Dermis microvascular lymphatic vessel endothelial cell (primary cell): ENCODE data around the gene THRA. TPM values are rescaled to one million over a fixed set of nuclear protein-coding genes. Genes with fewer than 3 reads are reported as not detected.

Source experiments
- DNase-seq, 2 donors: peaks; one replicate each; pipeline versions ENCODE4 v3.0.0 to v3.0.0-alpha.2; 2010; ENCODE audit warnings: low read depth in 2 of 2
- total RNA-seq: library from RNA; depleted of rRNA; stranded (reverse); fragments of >200 nt; gene quantifications from 2 replicates; pipeline ENCODE4 v1.2.1, GENCODE V29; 2014

THRA gene
- 11.9 and 19.7 TPM in 2 replicates for total RNA-seq

GRCh38 chr17:40062329-40063186 is at the start of gene THRA:
Gene THRA, plus strand, starts transcription at chr17:40062965. Its CDS starts 11,524 bp downstream, at chr17:40074489.
- peak in 1 of 2 donors; percentile 72 for DNase-seq

- peak in 1 of 2 donors; percentile 81 for DNase-seq
These were observed 48.3 kb upstream of the THRA start for GRCh38 chr17:40014375-40014980.

- peak in 1 of 2 donors; percentile 47 for DNase-seq
These were observed 47.5 kb upstream of the THRA start, which contains the start of gene CSF3 for GRCh38 chr17:40015005-40015997. Gene CSF3, plus strand, starts transcription at chr17:40015440. Its CDS starts 35 bp downstream, at chr17:40015475.

- DNase-seq, result no peak
These were observed 46.5 kb upstream of the THRA start for GRCh38 chr17:40015998-40016985.

GRCh38 chr17:40017422-40018080 is 45.2 kb upstream of the THRA start:
- no peak for DNase-seq

GRCh38 chr17:40018211-40019121 is 44.3 kb upstream of the THRA start:
- no peak for DNase-seq

GRCh38 chr17:40019140-40019991 is 43.4 kb upstream of the THRA start:
- peak in 1 of 2 donors; percentile 92 for DNase-seq

- no peak for DNase-seq
These were observed 42.6 kb upstream of the THRA start for GRCh38 chr17:40020146-40020545.

- peak in 1 of 2 donors; percentile 85 for DNase-seq
These were observed 41.3 kb upstream of the THRA start for GRCh38 chr17:40021451-40021971.

GRCh38 chr17:40022497-40022896 is 40.3 kb upstream of the THRA start:
- DNase-seq, result no peak

- DNase-seq, result no peak
These were observed 39.7 kb upstream of the THRA start for GRCh38 chr17:40022961-40023541.

- peak; percentile 58 to 94 for DNase-seq
These were observed 39.0 kb upstream of the THRA start for GRCh38 chr17:40023590-40024292.

- peak in 1 of 2 donors; percentile 64 for DNase-seq
These were observed 37.9 kb upstream of the THRA start for GRCh38 chr17:40024901-40025300.

- DNase-seq, result no peak
These were observed 37.2 kb upstream of the THRA start for GRCh38 chr17:40025559-40025958.

- peak; percentile 58 to 96 for DNase-seq
These were observed 36.6 kb upstream of the THRA start for GRCh38 chr17:40025991-40026815.
